ENCODE measurements around the gene TMPRSS12.

- TF ChIP-seq, protein P1, sequence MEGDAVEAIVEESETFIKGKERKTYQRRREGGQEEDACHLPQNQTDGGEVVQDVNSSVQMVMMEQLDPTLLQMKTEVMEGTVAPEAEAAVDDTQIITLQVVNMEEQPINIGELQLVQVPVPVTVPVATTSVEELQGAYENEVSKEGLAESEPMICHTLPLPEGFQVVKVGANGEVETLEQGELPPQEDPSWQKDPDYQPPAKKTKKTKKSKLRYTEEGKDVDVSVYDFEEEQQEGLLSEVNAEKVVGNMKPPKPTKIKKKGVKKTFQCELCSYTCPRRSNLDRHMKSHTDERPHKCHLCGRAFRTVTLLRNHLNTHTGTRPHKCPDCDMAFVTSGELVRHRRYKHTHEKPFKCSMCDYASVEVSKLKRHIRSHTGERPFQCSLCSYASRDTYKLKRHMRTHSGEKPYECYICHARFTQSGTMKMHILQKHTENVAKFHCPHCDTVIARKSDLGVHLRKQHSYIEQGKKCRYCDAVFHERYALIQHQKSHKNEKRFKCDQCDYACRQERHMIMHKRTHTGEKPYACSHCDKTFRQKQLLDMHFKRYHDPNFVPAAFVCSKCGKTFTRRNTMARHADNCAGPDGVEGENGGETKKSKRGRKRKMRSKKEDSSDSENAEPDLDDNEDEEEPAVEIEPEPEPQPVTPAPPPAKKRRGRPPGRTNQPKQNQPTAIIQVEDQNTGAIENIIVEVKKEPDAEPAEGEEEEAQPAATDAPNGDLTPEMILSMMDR (conservative IDR thresholded peaks at IDR 0.05; ENCODE audit: low read length): no peak
- no peak for TF ChIP-seq EZH2phosphoT487 (IDR thresholded peaks at IDR 0.05; ENCODE audit: borderline replicate concordance, low read depth, low read length)
These were observed 36.5 kb upstream of the TMPRSS12 start for GRCh38 chr12:50806176-50806575.

Data from OCI-LY7 (cell line).